Keratinocyte (primary cell): ENCODE data around the gene ULK4.

ENCODE experiments used
- EZH2 ChIP-seq: IDR thresholded peaks from one replicate; pipeline ENCODE4 v1.6.1; 2012; ENCODE audit warnings: inconsistent platforms, mild to moderate bottlenecking, low read length, moderate library complexity
- TF ChIP-seq, protein P1 (sequence below), 3 experiments: IDR thresholded peaks in 1 of 3; conservative IDR thresholded peaks in 1 of 3; optimal IDR thresholded peaks in 1 of 3; 2 replicates in 2 of 3; 3 replicates in 1 of 3; pipeline versions ENCODE3 to v1.5.1; 2011; ENCODE audit warnings: low read length in 3 of 3, mild to moderate bottlenecking in 3 of 3, moderate library complexity in 2 of 3, control low read depth in 1 of 3, inconsistent platforms in 1 of 3; ENCODE audit not compliant: insufficient read depth in 2 of 3; ENCODE audit errors: extremely low read depth in 1 of 3

- TF ChIP-seq, protein P1, sequence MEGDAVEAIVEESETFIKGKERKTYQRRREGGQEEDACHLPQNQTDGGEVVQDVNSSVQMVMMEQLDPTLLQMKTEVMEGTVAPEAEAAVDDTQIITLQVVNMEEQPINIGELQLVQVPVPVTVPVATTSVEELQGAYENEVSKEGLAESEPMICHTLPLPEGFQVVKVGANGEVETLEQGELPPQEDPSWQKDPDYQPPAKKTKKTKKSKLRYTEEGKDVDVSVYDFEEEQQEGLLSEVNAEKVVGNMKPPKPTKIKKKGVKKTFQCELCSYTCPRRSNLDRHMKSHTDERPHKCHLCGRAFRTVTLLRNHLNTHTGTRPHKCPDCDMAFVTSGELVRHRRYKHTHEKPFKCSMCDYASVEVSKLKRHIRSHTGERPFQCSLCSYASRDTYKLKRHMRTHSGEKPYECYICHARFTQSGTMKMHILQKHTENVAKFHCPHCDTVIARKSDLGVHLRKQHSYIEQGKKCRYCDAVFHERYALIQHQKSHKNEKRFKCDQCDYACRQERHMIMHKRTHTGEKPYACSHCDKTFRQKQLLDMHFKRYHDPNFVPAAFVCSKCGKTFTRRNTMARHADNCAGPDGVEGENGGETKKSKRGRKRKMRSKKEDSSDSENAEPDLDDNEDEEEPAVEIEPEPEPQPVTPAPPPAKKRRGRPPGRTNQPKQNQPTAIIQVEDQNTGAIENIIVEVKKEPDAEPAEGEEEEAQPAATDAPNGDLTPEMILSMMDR (optimal IDR thresholded peaks at IDR 0.05 in 1 of 3, IDR thresholded peaks at IDR 0.05 in 1 of 3, conservative IDR thresholded peaks at IDR 0.05 in 1 of 3; ENCODE audit: extremely low read depth in 1 of 3, insufficient read depth in 2 of 3, low read length in 3 of 3): no peak
- no peak for TF ChIP-seq EZH2
These were observed 748.3 kb downstream of the ULK4 start for GRCh38 chr3:41213588-41213987.
